ENCODE measurements around the gene SVOPL.

- TF ChIP-seq YY1 (IDR thresholded peaks at IDR 0.05; ENCODE audit: insufficient read depth, insufficient read length) (no peak), SUZ12 (IDR thresholded peaks at IDR 0.05; ENCODE audit: extremely low read depth, insufficient read depth, insufficient read length) (no peak), ZNF274 (IDR thresholded peaks at IDR 0.05; ENCODE audit: low read depth, low read length) (no peak)
These were observed 112.2 kb downstream of the SVOPL start for GRCh38 chr7:138588986-138589385.

Measured in NT2/D1 (cell line).